Cardiac muscle cell (in vitro differentiated cells and primary cell): ENCODE measurements around the gene CPTP. TPM values are rescaled to one million over a fixed set of nuclear protein-coding genes. Genes with fewer than 3 reads are reported as not detected.

Source experiments
- DNase-seq, 2 donors: peaks; one replicate each; pipeline versions ENCODE4 v3.0.0 to v3.0.0-alpha.2; 2010 to 2017; ENCODE audit warnings: low read depth in 1 of 2, low spot score in 1 of 2
- H3K27ac ChIP-seq: fragments of 200-600 bp; sonication (generic); 2 replicates; pipeline ENCODE4 v1.5.1; 2016
- H3K27me3 ChIP-seq: fragments of 200-600 bp; sonication (generic); 2 replicates; pipeline ENCODE4 v1.6.0; 2016; ENCODE audit warnings: control low read depth
- H3K36me3 ChIP-seq: fragments of 200-600 bp; sonication (generic); 2 replicates; pipeline ENCODE4 v1.5.1; 2016; ENCODE audit warnings: control low read depth
- H3K4me1 ChIP-seq: fragments of 200-600 bp; sonication (generic); 2 replicates; pipeline ENCODE4 v1.8.1; 2017; ENCODE audit warnings: low read depth, mild to moderate bottlenecking, mixed run types
- H3K4me3 ChIP-seq: fragments of 200-600 bp; sonication (generic); 2 replicates; pipeline ENCODE4 v1.5.1; 2016; ENCODE audit warnings: mild to moderate bottlenecking
- H3K9me3 ChIP-seq: fragments of 200-600 bp; sonication (generic); 2 replicates; pipeline ENCODE4 v1.5.1; 2017; ENCODE audit warnings: low read depth, mild to moderate bottlenecking, control low read depth
- CTCF ChIP-seq: IDR thresholded peaks from 2 replicates; pipeline ENCODE4 v1.5.1; 2012; ENCODE audit warnings: low read depth, mild to moderate bottlenecking, low read length
- polyA plus RNA-seq: library from polyadenylated mRNA; unstranded; fragments of >200 nt; fragmentation: Nextera tagmentation; extraction: Ambion mirVana; gene quantifications from 2 replicates; pipeline ENCODE4 v1.2.1, GENCODE V29; 2016
- total RNA-seq: library from RNA; depleted of rRNA; stranded (reverse); fragments of >200 nt; gene quantifications from 2 replicates; pipeline ENCODE4 v1.2.3, GENCODE V29; 2016

CPTP gene
- total and polyA plus RNA-seq, 2 experiments from 2014 or later, result 33.7 to 38.5 TPM

GRCh38 chr1:1374929-1375662 lies 50.5 kb downstream of the CPTP start, which contains the start of gene AURKAIP1:
Gene AURKAIP1 (minus strand): TSS chr1:1375207. CDS start chr1:1374756, 451 bp downstream.
- H3K27ac ChIP-seq, result peak within 1 kb of the TSS; percentile 93

GRCh38 chr1:1376551-1377226 lies 52.1 kb downstream of the CPTP start:
- no peak for DNase-seq
- H3K27me3 ChIP-seq, result no peaks in the 10 kb centered on the region
- H3K4me1 ChIP-seq, result peaks cover 5% of the 10 kb centered on the region
- no peak for TF ChIP-seq CTCF
- H3K4me3 ChIP-seq, result no peak overlapping the region
- no peaks in the 10 kb centered on the region for H3K9me3 ChIP-seq
- peaks cover 4% of the 10 kb centered on the region for H3K36me3 ChIP-seq
- H3K27ac ChIP-seq, result peak overlapping the region; percentile 93

More at GRCh38 chr1:1374929-1375662, 50.5 kb downstream of the CPTP start, which contains the start of gene AURKAIP1:
- no peaks in the 10 kb centered on the region for H3K27me3 ChIP-seq
- H3K4me3 ChIP-seq, result peak within 1 kb of the TSS; percentile 86
- DNase-seq, result peak; percentile 100
- H3K4me1 ChIP-seq, result peaks cover 5% of the 10 kb centered on the region
- peak; percentile 40 for TF ChIP-seq CTCF
- H3K9me3 ChIP-seq, result no peaks in the 10 kb centered on the region
- H3K36me3 ChIP-seq, result peaks cover 4% of the 10 kb centered on the region

GRCh38 chr1:1377540-1378205 lies 53.1 kb downstream of the CPTP start:
- peaks cover 5% of the 10 kb centered on the region for H3K4me1 ChIP-seq
- no peak for DNase-seq
- H3K36me3 ChIP-seq, result peaks cover 4% of the 10 kb centered on the region
- H3K27me3 ChIP-seq, result no peaks in the 10 kb centered on the region
- H3K4me3 ChIP-seq, result no peak overlapping the region
- H3K9me3 ChIP-seq, result no peaks in the 10 kb centered on the region
- H3K27ac ChIP-seq, result no peak overlapping the region
- TF ChIP-seq CTCF, result no peak

Other genes with a start within 250 kb of the CPTP start
- 21.8 and 36.2 TPM in 2 replicates for gene C1orf159, start 208.7 kb upstream of the CPTP start, total RNA-seq
- gene C1orf159, start 208.7 kb upstream of the CPTP start, polyA plus RNA-seq, result 17.7 and 21.7 TPM in 2 replicates
- gene TTLL10, start 150.9 kb upstream of the CPTP start, total RNA-seq, result not detected in 2 replicates
- 0.31 TPM in 1 of 2 replicates, not detected in the other for gene TTLL10, start 150.9 kb upstream of the CPTP start, polyA plus RNA-seq
- gene TNFRSF18, start 118.2 kb upstream of the CPTP start, total RNA-seq, result not detected in 2 replicates
- 0.39 and 0.74 TPM in 2 replicates for gene TNFRSF18, start 118.2 kb upstream of the CPTP start, polyA plus RNA-seq
- gene TNFRSF4, start 110.6 kb upstream of the CPTP start, total RNA-seq, result 0.11 TPM in 1 of 2 replicates, not detected in the other
- gene TNFRSF4, start 110.6 kb upstream of the CPTP start, polyA plus RNA-seq, result 0.10 TPM in 1 of 2 replicates, not detected in the other
- 139 and 148 TPM in 2 replicates for gene SDF4, start 92.8 kb upstream of the CPTP start, total RNA-seq
- gene SDF4, start 92.8 kb upstream of the CPTP start, polyA plus RNA-seq, result 172 and 180 TPM in 2 replicates
- 53.1 and 58.9 TPM in 2 replicates for gene B3GALT6, start 92.6 kb upstream of the CPTP start, total RNA-seq
- gene B3GALT6, start 92.6 kb upstream of the CPTP start, polyA plus RNA-seq, result 56.8 and 69.5 TPM in 2 replicates
- 1.5 TPM in 1 of 2 replicates, not detected in the other for gene C1QTNF12, start 78.1 kb upstream of the CPTP start, total RNA-seq
- gene C1QTNF12, start 78.1 kb upstream of the CPTP start, polyA plus RNA-seq, result not detected in 2 replicates
- 64.2 and 70.5 TPM in 2 replicates for gene UBE2J2, start 50.9 kb upstream of the CPTP start, total RNA-seq
- 87.3 and 93.1 TPM in 2 replicates for gene UBE2J2, start 50.9 kb upstream of the CPTP start, polyA plus RNA-seq
- gene SCNN1D, start 44.4 kb upstream of the CPTP start, total RNA-seq, result 13.0 and 26.5 TPM in 2 replicates
- 7.5 and 11.0 TPM in 2 replicates for gene SCNN1D, start 44.4 kb upstream of the CPTP start, polyA plus RNA-seq
- 59.1 and 61.4 TPM in 2 replicates for gene ACAP3, start 16.9 kb upstream of the CPTP start, total RNA-seq
- gene ACAP3, start 16.9 kb upstream of the CPTP start, polyA plus RNA-seq, result 45.7 and 63.6 TPM in 2 replicates
- 22.1 and 25.0 TPM in 2 replicates for gene PUSL1, start 16.2 kb upstream of the CPTP start, total RNA-seq
- 17.4 and 18.7 TPM in 2 replicates for gene PUSL1, start 16.2 kb upstream of the CPTP start, polyA plus RNA-seq
- 100.0 and 124 TPM in 2 replicates for gene INTS11, start 142 bp upstream of the CPTP start, total RNA-seq
- gene INTS11, start 142 bp upstream of the CPTP start, polyA plus RNA-seq, result 75.8 and 86.4 TPM in 2 replicates
- gene TAS1R3, start 6.5 kb downstream of the CPTP start, total RNA-seq, result 0.81 and 1.1 TPM in 2 replicates
- 0.32 and 0.70 TPM in 2 replicates for gene TAS1R3, start 6.5 kb downstream of the CPTP start, polyA plus RNA-seq
- gene DVL1, start 24.6 kb downstream of the CPTP start, total RNA-seq, result 78.1 and 105 TPM in 2 replicates
- 29.1 and 49.2 TPM in 2 replicates for gene DVL1, start 24.6 kb downstream of the CPTP start, polyA plus RNA-seq
- gene MXRA8, start 33.8 kb downstream of the CPTP start, total RNA-seq, result 50.4 and 90.1 TPM in 2 replicates
- 42.2 and 58.8 TPM in 2 replicates for gene MXRA8, start 33.8 kb downstream of the CPTP start, polyA plus RNA-seq
- 235 and 301 TPM in 2 replicates for gene AURKAIP1, start 50.4 kb downstream of the CPTP start, total RNA-seq
- gene AURKAIP1, start 50.4 kb downstream of the CPTP start, polyA plus RNA-seq, result 252 and 305 TPM in 2 replicates
- 183 and 230 TPM in 2 replicates for gene CCNL2, start 74.5 kb downstream of the CPTP start, total RNA-seq
- gene CCNL2, start 74.5 kb downstream of the CPTP start, polyA plus RNA-seq, result 283 and 301 TPM in 2 replicates
- 97.6 and 168 TPM in 2 replicates for gene MRPL20, start 82.5 kb downstream of the CPTP start, total RNA-seq
- 204 and 255 TPM in 2 replicates for gene MRPL20, start 82.5 kb downstream of the CPTP start, polyA plus RNA-seq
- 0.49 and 0.60 TPM in 2 replicates for gene ANKRD65, start 96.5 kb downstream of the CPTP start, total RNA-seq
- 0.32 and 2.0 TPM in 2 replicates for gene ANKRD65, start 96.5 kb downstream of the CPTP start, polyA plus RNA-seq
- gene VWA1, start 110.9 kb downstream of the CPTP start, total RNA-seq, result 31.5 and 40.4 TPM in 2 replicates
- 31.5 and 48.1 TPM in 2 replicates for gene VWA1, start 110.9 kb downstream of the CPTP start, polyA plus RNA-seq
- gene ATAD3C, start 124.9 kb downstream of the CPTP start, total RNA-seq, result 0.21 and 0.28 TPM in 2 replicates
- gene ATAD3C, start 124.9 kb downstream of the CPTP start, polyA plus RNA-seq, result 0.49 and 0.53 TPM in 2 replicates
- gene ATAD3B, start 147.0 kb downstream of the CPTP start, total RNA-seq, result 28.1 and 37.4 TPM in 2 replicates
- 25.8 and 30.2 TPM in 2 replicates for gene ATAD3B, start 147.0 kb downstream of the CPTP start, polyA plus RNA-seq
- 61.7 and 79.7 TPM in 2 replicates for gene ATAD3A, start 187.4 kb downstream of the CPTP start, total RNA-seq
- 74.8 and 77.9 TPM in 2 replicates for gene ATAD3A, start 187.4 kb downstream of the CPTP start, polyA plus RNA-seq
- gene TMEM240, start 215.8 kb downstream of the CPTP start, total RNA-seq, result 8.1 and 26.0 TPM in 2 replicates
- 6.2 and 10.4 TPM in 2 replicates for gene TMEM240, start 215.8 kb downstream of the CPTP start, polyA plus RNA-seq